OCI-LY7 (cell line): ENCODE results near the gene POLRMT.

Experiments used
- CTCF ChIP-seq: fragments of 200-600 bp; sonication (generic); conservative IDR thresholded peaks from 2 replicates; pipeline ENCODE4 v1.5.1; 2014; ENCODE audit warnings: mild to moderate bottlenecking, antibody characterized with exemption, low read length, moderate library complexity, mixed read lengths
- EZH2phosphoT487 ChIP-seq: fragments of 200-600 bp; sonication (generic); IDR thresholded peaks from 2 replicates; pipeline ENCODE4 v1.6.1; 2018; ENCODE audit warnings: low read depth, borderline replicate concordance, mild to moderate bottlenecking, mixed run types, antibody characterized with exemption, low read length, moderate library complexity, mixed read lengths

- TF ChIP-seq CTCF (no peak), EZH2phosphoT487 (no peak)
Measured at GRCh38 chr19:615619-616018, 17.7 kb downstream of the POLRMT start.
